Smooth muscle cell of the brain vasculature (primary cell): ENCODE measurements around the gene GPR39.
A peak's percentile ranks its signal among the peaks of the same experiment; 100 is the strongest.

Experiments used
- DNase-seq: peaks from one replicate; pipeline ENCODE4 v3.0.0-alpha.2; 2012; ENCODE audit warnings: low read depth, low spot score

GPR39 gene

DNA sequence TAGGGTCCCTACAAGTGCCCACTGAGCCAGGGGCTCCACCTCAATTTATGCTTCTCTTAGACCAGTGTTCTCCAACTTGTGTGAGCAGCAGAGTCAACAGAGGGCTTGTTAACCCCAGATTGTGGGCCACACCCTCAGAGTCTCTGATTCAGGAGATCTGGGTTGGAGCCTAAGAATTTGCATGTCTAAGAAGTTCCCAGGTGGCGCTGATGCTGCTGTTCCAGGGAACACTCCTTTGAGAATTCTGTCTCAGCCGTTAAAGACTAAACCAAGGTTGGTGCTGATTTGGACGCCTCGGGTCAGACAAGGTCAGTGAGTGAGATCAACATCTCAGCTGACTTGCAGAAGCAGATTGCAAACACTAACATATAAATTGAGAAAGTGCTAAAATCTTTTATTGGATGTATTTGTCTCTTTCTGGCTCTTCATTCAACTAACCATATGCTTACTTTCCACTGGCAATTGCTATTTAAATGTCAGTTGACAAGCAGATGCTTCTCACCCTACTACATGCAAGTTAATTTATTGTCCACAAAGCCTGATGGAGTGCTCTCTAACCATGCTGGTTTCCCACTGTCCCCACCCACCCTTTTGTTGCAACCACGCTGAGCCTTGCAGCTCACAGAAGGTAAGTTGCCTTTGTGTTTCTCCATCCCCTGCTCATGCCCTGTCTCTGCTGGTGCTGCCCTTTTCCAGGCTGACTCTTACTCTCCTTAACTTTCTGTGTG lies 221.9 kb downstream of the GPR39 start:
- no peak for DNase-seq

DNA sequence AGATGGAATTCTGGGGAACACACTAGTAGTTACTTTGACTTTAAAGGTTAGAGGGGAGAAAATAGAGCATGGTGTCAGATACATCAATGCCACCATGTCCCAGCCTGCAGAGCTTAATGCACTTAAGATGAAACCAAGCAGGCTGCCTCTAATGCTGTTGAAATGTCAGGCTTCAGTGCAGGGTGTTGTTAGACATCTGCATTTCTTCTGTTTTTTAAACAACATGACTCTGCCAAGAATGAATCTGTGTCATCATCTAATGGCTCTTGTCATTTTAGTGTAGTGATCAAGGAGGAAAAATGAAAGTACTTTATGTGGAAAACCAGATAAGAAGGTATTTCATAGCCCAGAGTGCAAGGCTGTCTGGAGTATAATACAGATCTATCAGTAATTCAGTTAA lies 223.5 kb downstream of the GPR39 start:
- no peak for DNase-seq

DNA sequence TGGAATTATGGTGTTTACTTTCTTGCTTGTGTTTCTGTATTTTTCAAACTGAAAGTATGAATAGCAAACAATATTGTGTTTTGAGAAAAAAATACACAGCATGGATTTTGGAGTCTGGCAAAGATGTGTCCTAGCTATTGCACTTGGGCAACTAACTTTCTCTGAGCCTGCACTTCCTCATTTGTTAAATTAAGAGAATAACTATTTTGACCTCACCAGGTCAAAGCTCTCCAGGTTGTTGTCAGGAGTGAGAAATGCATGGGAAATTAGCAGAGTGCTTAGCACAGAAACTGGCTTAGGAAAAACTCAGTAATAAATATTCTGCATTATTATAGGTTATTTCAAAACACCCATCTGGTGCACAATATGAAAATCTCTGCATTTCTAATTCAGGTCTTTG lies 225.2 kb downstream of the GPR39 start:
- no peak for DNase-seq

DNA sequence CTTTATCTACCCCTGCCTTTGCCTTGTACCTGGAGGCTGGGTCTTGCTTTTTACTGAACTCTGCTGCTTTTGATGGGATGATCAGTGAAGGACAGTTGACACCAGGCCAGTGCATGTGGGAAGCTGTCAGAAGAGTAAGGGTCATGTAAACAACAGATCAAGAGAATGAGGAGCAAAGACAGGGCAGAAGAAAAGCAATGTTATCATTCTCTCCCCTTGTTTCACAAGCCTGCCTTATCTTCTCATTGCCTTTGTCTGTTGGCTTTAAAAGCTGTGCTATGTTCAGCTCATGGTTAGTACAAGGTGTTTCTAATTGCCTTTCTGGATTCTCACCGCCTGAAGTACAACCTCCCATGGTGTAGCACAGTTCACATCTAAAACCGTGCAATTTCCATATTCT lies 225.8 kb downstream of the GPR39 start:
- no peak for DNase-seq

DNA sequence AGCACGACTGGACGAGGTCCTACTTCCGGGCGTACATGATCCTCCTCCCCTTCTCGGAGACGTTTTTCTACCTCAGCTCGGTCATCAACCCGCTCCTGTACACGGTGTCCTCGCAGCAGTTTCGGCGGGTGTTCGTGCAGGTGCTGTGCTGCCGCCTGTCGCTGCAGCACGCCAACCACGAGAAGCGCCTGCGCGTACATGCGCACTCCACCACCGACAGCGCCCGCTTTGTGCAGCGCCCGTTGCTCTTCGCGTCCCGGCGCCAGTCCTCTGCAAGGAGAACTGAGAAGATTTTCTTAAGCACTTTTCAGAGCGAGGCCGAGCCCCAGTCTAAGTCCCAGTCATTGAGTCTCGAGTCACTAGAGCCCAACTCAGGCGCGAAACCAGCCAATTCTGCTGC lies 228.6 kb downstream of the GPR39 start:
- no peak for DNase-seq

DNA sequence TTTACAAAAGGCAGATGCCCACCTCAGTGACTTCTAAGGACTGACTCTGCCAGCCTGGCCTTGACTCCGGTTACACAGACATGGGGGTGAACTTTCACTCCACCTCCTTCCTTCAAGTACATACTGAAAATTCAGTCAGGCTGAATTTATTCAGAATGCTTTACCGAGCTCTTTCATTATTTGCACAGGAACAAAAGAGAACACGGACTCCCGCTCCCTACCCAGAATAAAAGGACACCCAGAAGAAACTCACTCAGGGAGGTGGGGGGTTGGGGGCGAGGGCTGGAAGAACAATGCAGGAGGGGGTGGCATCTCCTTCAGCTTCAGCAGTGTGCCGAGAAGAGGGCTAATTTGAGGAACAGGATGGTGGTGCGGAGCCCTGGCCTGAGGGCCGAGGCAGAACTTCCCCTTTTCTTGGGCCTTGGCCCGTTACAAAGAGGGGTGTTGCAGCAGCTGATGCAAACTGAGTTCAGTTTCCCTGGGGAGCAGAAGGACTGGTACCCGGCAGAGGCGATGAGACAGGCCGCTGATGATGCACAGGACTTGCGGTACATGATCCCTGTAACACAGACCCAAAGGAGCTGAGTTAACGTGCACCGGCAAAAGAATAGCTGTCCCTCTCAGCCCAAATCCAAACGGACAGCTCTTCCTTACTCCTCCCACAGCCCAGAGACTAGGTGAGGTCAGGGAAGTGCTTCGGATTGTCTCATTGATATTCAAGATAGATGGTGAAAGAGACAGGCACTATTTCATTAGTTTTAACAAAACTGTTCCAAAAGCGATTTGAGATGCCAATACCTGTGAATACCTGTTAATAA lies 229.3 kb downstream of the GPR39 start:
- DNase-seq, result no peak

DNA sequence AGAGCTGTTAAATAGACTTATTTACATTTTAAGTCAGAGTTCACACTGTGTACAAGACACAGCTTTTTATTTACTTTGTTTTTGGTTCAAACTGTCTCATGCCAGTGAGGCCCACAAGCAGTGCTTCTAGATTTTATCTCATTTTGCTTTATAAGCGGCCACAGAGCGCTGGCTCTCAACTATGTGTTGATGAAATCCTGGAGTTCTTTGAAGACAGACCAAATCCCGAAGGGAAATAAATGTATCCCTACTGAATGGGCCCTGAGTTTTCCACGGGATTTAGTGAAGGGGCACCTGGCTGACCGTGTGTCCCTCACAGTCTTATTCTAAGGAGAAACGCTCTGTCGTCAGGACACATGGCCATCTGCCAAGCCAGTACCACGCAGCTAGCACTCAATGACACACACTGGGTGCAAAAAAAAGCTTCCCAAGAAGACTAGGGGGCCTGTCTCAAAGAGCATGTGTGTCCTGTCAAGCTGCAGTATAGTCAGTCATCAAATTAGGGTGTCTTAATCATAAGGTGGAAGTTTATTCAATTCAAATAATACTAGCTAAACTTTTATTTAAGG lies 230.0 kb downstream of the GPR39 start:
- no peak for DNase-seq

DNA sequence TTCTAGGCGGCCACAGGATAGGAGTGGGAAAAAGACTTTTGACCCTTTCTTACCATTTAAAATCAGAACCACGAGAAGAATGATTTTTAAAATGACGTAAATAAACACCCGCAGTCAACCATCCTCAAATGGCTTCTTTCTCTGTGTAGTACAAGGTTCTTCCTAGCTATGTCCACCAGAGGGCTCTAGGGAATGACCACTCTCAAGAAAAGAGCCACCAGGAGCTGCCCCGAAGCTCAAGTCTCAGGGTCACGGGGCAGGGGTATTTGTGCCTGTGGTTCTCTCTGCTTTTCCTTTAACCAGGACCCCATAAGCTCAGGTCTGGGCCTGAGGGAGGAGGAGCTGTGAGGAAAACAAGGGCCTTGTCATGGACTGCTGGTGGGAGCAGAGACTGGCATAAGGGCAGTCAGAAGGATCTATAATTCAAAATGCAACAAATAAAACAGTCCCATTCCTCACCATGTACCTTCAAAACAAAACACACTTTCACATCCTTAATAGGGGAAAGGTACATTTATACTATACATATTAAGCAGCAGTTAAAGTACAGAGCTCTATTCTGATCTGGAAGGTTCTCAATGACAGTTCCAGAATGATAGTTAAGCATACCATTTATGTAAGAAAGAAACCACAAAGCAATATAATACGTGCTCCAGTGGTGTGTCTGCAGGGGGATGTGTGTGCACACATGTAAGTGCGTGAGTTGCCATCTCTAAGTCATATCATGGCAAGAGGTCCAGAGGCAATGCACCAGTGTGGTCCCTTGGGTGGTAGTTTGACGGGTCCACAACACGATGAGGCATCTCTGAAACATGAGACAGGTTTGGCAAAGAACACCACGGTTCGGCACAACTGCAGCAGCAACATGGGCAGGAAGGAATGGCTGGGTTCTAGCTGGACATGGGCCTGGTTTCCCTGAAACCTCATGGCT lies 234.8 kb downstream of the GPR39 start:
- peak; percentile 29 for DNase-seq

DNA sequence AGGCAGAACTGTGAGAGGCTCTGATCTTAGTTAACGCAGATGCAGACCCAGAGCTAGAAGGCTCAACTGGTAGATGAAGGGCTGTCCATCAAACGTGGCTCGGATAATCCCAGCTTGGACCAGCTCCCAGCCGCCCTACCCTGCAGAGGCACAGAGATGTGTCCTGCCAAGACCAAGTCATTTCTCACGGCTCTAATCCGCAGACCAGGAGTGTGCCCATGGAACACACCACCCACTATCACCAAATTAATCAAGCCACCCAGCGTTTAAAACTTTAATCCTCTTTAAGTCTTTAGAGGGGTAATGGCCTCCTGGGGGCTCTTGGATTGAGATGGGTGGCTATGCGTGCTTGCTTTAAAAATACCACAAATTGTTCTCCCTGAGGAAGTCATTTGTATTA lies 235.9 kb downstream of the GPR39 start:
- DNase-seq, result no peak

DNA sequence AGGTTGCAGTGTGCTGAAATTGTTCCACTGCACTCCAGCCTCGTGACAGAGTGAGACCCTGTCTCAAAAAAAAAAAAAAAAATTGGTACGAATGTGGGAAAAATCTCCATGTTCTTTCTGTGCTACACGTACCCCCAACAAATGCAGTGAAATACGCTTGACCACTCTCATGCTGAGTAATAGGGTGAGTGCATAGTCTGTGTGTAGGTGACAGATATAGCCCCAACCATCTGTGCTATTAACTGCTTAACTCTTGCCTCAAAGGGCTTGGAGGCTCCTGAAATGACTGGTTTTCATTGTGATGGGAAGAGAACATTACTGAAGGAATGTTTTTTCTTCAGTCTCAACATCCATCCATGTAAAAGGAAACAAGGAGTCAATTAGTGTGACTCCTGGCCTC lies 237.7 kb downstream of the GPR39 start:
- DNase-seq, result no peak

DNA sequence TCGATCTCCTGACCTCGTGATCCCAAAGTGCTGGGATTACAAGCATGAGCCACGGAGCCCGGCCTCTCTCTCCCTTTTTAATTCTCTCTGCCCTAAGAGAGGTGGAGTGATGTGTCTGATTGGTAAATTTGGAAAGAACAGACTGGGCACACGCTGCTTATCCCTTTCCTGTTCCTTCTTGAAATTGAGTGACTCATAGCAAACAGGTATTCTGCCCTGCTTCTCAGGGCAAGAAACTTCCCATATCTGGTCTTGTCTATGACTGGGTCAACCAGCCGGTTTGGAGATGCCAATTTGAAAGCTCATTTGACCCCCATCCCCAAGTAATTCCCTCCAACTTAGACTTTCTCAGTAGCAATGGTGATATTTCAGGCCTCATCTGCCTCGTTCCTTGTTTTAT lies 238.4 kb downstream of the GPR39 start:
- no peak for DNase-seq

DNA sequence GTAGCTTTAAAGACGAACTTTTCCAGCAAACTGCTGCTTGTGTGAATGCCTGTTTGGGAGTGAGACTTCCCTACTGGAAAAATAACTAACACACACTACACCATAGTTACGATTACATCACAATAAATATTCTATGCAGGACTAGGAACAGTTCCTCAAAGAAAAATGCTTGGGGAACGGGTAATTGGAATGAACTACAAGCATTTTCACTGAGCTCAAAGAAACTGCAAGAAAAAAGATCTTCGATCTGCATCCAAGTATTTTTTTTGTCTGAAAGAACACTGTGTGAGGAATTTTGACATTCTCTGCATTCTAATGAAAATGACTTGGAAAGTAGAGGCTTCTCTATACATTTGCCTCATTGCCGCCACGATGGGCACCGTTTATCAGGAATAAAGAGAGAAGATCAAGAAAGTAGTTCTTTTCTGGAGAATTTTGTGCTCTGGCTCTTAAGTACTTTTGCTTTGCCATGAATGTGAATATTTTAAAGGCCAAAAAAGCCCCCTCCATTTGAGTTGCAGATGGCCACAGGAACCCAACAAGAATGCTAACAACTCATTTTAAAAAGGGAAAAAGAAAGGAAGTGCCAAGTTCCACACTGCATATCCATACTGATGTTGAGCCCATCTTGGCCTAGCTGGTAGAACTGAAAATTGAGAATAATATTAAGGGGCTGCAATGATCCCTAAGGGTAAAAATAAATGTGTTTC lies 239.8 kb downstream of the GPR39 start:
- no peak for DNase-seq

DNA sequence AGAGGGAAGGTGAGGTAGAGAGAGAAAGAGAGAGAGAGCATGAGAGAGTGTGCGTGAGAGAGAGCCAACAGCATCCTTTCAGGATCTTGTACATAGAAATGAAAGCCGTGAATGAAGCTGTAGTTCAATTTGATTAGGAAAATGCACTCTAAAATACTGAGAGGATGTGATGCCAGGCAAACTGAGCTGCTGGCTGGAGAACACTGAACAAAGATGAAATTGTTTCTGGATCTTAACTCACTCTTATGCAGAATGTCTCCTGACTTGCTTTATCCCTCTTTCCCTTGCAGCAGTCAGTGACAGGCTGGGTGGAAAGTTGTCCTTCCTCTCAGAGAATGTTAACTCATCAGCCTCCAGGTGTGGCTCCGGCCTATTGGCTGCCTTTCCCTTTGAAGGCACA lies 242.7 kb downstream of the GPR39 start:
- DNase-seq, result no peak

DNA sequence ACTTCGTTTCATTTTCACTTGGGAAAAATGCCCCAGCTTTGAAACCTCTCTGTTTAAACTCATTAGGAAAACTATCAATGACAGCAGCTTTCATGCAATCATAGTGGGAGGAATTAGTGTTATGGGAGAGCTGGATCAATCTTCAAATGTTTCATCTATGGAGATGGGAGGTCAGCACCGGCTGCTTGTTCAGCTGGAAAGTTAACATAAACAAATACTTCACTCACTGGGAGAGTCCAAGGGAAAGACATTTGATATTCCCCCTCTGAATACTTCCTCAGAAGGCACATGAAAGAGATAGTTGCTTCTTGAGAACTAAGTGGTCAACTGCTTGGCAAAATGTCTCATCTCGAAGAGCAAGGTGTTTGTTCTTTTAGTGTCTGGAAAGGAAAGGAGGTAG lies 246.1 kb downstream of the GPR39 start:
- peak; percentile 66 for DNase-seq

DNA sequence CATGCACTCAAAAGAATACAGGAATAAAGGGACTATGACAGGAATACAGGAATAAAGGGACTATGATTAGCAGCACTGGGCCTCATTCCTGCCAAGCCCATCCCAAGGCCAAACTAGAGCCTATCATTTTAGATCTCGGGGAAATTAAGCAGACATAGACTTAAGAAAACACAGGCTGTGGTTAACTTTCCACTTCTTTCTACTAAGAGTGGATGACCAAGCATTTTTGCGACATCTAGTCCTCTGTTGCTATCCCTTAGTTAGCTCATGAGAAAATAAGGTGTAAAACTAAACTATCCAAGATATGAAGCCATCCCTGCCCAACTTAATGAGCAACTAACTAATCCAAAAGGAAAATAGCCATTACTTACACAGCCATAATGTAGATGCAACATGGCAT lies 247.5 kb downstream of the GPR39 start:
- DNase-seq, result no peak

DNA sequence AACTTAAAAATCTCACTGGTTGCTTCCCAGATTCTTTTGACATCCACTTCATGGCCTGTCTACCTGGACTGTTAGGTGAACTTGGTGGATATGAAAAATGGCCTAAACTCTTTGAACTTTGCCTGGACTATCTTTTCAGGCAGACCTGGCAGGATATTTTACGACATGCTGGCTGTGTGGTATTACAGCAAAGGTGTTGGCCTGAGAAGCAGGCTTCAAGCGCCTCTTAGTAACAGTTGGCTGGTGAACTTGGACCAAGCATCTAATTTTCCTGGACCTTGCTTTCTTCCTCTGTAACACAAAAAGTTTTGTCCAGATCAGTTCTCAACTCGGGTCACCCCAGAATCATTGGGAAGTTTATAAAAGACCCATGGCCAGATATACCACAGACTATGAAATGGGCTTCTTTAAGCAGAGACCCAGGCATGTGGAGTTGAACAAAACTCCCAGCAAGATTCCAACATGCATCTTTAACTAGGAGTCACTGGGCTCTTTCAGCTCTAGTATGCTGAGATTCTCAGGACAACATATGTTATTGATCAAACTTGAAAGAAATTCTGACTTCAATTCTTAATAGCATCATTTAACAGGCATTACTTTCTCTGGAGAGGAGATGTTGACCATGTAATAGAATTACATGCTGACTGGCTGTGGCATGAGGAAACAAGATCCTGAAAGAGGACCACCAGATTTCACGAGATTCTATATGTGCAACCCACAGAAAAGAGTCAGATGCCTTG lies 249.0 kb downstream of the GPR39 start:
- DNase-seq, result no peak

DNA sequence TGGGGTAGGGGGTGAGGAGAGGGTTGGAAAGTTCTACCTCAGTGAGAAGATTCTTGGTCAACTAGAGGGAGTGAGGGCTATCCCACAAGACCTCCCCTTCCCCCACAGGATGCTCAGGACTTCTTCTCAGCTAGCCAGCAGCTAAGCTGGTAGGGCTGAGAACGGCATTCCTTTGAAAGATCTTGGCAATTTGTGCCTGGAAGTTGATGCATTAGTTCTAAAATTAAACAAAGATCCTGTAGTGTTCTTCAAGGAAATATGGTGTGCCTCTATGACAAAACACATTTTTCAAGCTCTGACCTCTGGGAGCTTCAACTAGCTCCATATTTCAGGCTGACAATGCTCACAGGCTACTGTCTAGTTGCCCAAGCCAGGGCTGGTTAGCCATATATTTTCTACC lies 251.1 kb downstream of the GPR39 start:
- no peak for DNase-seq

DNA sequence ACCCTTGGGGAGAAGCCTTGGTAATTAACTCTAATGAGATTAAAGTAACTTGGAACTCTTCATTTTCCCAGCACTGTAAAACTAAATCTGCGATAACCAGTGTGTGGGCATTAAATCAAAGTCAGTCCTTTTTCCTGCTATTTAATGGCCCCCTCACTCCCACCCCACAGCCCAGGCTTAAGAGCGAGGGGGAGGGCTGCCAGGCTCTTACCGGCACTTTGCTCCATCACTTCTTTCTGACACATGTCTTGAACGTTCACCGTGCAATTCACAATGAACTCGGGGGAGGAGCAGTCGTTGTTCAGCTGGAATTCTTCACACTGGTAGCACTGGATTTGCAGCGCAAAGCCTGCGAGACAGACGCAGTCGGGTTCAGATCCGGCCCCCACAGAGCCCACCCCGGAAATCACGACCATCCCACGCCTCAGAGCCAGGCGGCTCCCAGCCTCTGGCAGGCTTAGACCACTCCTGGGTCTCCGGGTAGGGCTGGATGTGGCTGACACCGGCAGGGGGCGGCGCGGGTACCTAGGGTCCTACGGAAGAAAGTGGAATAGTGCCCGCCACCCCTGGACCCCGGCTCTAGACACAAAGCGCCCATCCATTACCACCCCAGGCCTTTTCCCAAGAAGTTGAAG lies 251.7 kb downstream of the GPR39 start:
- DNase-seq, result no peak

DNA sequence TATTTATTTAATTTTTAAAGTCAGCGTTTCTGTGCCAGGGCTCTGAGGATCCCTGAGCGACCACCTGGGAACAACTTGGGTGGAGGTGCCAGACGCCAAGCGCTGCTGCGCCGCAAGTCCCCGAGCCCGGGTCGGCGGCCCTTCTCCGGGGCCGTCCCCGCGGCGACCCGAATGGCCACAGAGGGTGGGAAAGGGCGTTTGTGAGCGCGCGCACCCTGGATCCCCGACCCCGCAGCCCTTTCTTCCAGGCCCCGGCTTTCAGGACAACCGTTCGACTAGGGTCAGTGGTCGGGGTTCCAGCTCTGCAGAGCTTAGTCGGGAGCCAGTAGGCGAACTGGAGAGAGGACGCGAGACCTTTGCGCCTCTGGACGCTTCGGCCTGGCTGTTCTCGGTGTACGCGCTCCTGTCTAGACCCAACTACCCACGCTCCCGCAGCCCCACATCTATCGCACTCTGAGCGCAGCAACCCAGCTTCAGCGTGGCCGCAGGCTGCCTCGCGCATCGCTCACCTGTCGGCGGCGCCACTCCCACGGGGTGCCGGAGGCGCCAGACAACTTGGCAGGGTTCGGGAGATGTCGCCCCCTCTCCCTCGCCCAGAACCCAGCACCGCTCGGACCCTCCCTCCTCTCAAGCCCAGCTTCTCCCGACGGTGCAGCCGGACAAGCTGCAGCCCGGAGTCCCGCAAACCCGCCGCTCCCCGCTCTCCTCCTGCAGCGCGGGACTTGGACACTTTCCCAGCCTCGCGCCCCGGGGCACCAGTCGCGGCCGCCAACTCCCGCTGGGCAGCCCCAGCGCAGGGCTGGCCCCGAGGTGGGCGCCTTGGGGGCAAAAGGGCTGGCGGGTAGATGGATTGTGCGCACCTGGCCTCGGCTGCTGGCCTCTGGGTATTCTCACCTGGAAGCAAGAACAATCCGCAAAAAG lies 252.6 kb downstream of the GPR39 start:
- DNase-seq, result no peak
